K562 (cell line): ENCODE measurements around the gene BDKRB2. TPM values are rescaled to one million over a fixed set of nuclear protein-coding genes. Genes with fewer than 3 reads are reported as not detected.

Source experiments
- ATAC-seq: fragments of 200-7000 bp; cut with Tn5 transposase; 3 replicates; pipeline ENCODE4 v1.9.1; 2020; ENCODE audit warnings: moderate library complexity
- BruUV-seq: library from RNA; stranded (reverse); fragments of 400-500 nt; replicated peaks from 2 replicates; lab custom pipeline; 2021; lab: Mats Ljungman, UMichigan
- CTCF ChIA-PET: fragments of 300-600 bp; formaldehyde crosslinking; extraction: SDS; loops from one replicate; lab custom pipeline; 2021; ENCODE audit warnings: low intra/inter-chr PET ratio; lab: Yijun Ruan, JAX
- POLR2A ChIA-PET: fragments of 300-600, 350-650 bp; sonication (Branson Sonifier 250); formaldehyde crosslinking; extraction: SDS; loops from one replicate; lab custom pipeline; 2021; ENCODE audit warnings: antibody characterized with exemption, inconsistent platforms; lab: Yijun Ruan, JAX
- DNase-seq, 4 experiments: peaks; one replicate each; pipeline versions ENCODE4 v3.0.0 to v3.0.0-alpha.2; 2011 to 2018; ENCODE audit warnings: low spot score in 3 of 4, mixed read lengths in 3 of 4; ENCODE audit errors: extremely low read depth in 1 of 4
- FAIRE-seq: peaks from 2 replicates; lab custom pipeline; 2011; peaks lifted over from hg19 to GRCh38; lab: Jason Lieb, UNC
- H2AFZ ChIP-seq: 2 replicates; pipeline ENCODE4 v1.6.0; 2011; ENCODE audit warnings: low read depth, low read length, control low read depth, inconsistent platforms
- H3K27ac ChIP-seq: fragments of 200-600 bp; 3 replicates; pipeline ENCODE4 v1.8.0; 2011; ENCODE audit warnings: low read depth, mild to moderate bottlenecking, control low read depth, inconsistent platforms, low read length, moderate library complexity, mixed read lengths; ENCODE audit errors: extremely low read depth
- H3K27me3 ChIP-seq, 2 experiments: fragments of 300-600 bp in 1 of 2; 2 replicates in 1 of 2; 3 replicates in 1 of 2; pipeline versions ENCODE4 v1.6.0 to v1.8.0; 2011; ENCODE audit warnings: inconsistent platforms in 2 of 2, low read length in 2 of 2, mild to moderate bottlenecking in 1 of 2, mixed read lengths in 1 of 2, moderate library complexity in 1 of 2; ENCODE audit not compliant: control insufficient read depth in 2 of 2, insufficient read depth in 2 of 2
- H3K36me3 ChIP-seq: fragments of 300-600 bp; 3 replicates; pipeline ENCODE4 v1.8.0; 2011; ENCODE audit warnings: mild to moderate bottlenecking, low read length, inconsistent platforms; ENCODE audit not compliant: control insufficient read depth, insufficient read depth
- H3K4me1 ChIP-seq, 2 experiments: fragments of 200-600 bp in 1 of 2; replicated peaks in 1 of 2; 2 replicates in 1 of 2; 3 replicates in 1 of 2; pipeline versions ENCODE4 v1.5.1 to v1.8.0; 2011; ENCODE audit warnings: inconsistent platforms in 2 of 2, low read length in 2 of 2, mild to moderate bottlenecking in 1 of 2, mixed read lengths in 1 of 2, moderate library complexity in 1 of 2; ENCODE audit not compliant: control insufficient read depth in 2 of 2, insufficient read depth in 2 of 2
- H3K4me2 ChIP-seq: 2 replicates; pipeline ENCODE4 v1.6.1; 2011; ENCODE audit warnings: low read length, control low read depth, inconsistent platforms, mixed read lengths; ENCODE audit not compliant: insufficient read depth
- H3K4me3 ChIP-seq: fragments of 200-600 bp; sonication (generic), shearing (Covaris generic); 2 replicates; pipeline ENCODE4 v1.5.1; 2016; ENCODE audit warnings: control low read depth, inconsistent platforms
- H3K79me2 ChIP-seq: fragments of 200-600 bp; 3 replicates; pipeline ENCODE4 v1.8.0; 2011; ENCODE audit warnings: low read length, inconsistent platforms; ENCODE audit not compliant: control insufficient read depth, insufficient read depth
- H3K9ac ChIP-seq, 2 experiments: 2 replicates each; pipeline versions ENCODE4 v1.6.0 to v1.6.1; 2011; ENCODE audit warnings: low read depth in 2 of 2, low read length in 2 of 2, control low read depth in 1 of 2, inconsistent platforms in 1 of 2, mild to moderate bottlenecking in 1 of 2, mixed read lengths in 1 of 2; ENCODE audit not compliant: insufficient read depth in 1 of 2
- H3K9me1 ChIP-seq: one replicate; pipeline ENCODE4 v1.6.0; 2011; ENCODE audit warnings: inconsistent platforms, mild to moderate bottlenecking, low read length, moderate library complexity; ENCODE audit not compliant: control insufficient read depth, insufficient read depth
- H3K9me3 ChIP-seq: replicated peaks from 2 replicates; pipeline ENCODE4 v1.5.1; 2011; ENCODE audit warnings: low read depth, low read length, inconsistent platforms; ENCODE audit not compliant: control insufficient read depth, insufficient read depth
- H4K20me1 ChIP-seq: replicated peaks from 2 replicates; pipeline ENCODE4 v1.6.1; 2011; ENCODE audit warnings: low read length, inconsistent platforms, mixed read lengths; ENCODE audit not compliant: control insufficient read depth, insufficient read depth
- ARID4B ChIP-seq: sonication (generic); formaldehyde crosslinking; IDR thresholded peaks from 2 replicates; pipeline ENCODE4 v1.8.0; 2022; ENCODE audit warnings: mild to moderate bottlenecking, missing genetic modification reagents
- CREB5 ChIP-seq: fragments of 250-450 bp; sonication (Bioruptor Pico); IDR thresholded peaks from 2 replicates; pipeline ENCODE4 v1.5.0; 2020; ENCODE audit warnings: mild to moderate bottlenecking
- HDAC1 ChIP-seq, 2 experiments: fragments of 450-650 bp; IDR thresholded peaks; 2 replicates each; pipeline ENCODE4 v1.6.1; 2016 to 2017; ENCODE audit warnings: inconsistent platforms in 1 of 2, mild to moderate bottlenecking in 1 of 2, moderate library complexity in 1 of 2
- NEUROD1 ChIP-seq: fragments of 150-350 bp; IDR thresholded peaks from 2 replicates; pipeline ENCODE4 v1.6.1; 2014; ENCODE audit warnings: borderline replicate concordance, low read length, low read depth; ENCODE audit not compliant: partially characterized antibody
- RBM22 ChIP-seq: fragments of 200-400 bp; formaldehyde crosslinking; IDR thresholded peaks from 2 replicates; pipeline ENCODE4 v1.6.1; 2018; ENCODE audit warnings: low read length, low read depth; ENCODE audit not compliant: poor library complexity, severe bottlenecking
- ZNF407 ChIP-seq: fragments of 450-650 bp; IDR thresholded peaks from 2 replicates; pipeline ENCODE4 v1.6.1; 2016; ENCODE audit warnings: low read depth
- ZNF507 ChIP-seq: conservative IDR thresholded peaks from 2 replicates; pipeline ENCODE4 v1.6.1; 2017; ENCODE audit warnings: missing genetic modification characterization, missing compliant biosample characterization
- WGBS: fragments of 100-300 bp; shearing (Covaris generic); methylation state at CpG from one replicate; pipeline ENCODE4 v1.1.6; 2016; ENCODE audit warnings: low coverage, mixed read lengths; ENCODE audit not compliant: insufficient coverage; ENCODE audit errors: missing lambda C conversion rate; 5-methylcytosine and 5-hydroxymethylcytosine counted together
- in situ Hi-C: fragments of 300-500 bp; cut with MboI; formaldehyde crosslinking; loops from 4 replicates; pipeline ENCODE4 v1.15.0; 2018; ENCODE audit warnings: inconsistent platforms, mixed read lengths
- intact Hi-C: fragments of 100-400 bp; cut with micrococcal nuclease; formaldehyde crosslinking; loops from 2 replicates; pipeline ENCODE4 v1.14.2; 2022
- polyA plus RNA-seq, 8 experiments: library from polyadenylated mRNA; depleted of rRNA in 4 of 8; stranded (reverse) in 5 of 8; unstranded in 3 of 8; fragments of >200 nt; fragmentation: Nextera tagmentation in 2 of 8; fragmentation: Illumina TruSeq in 1 of 8; extraction: Ambion mirVana in 2 of 8; extraction: Trizol in 1 of 8; gene quantifications; 2 replicates each; pipeline versions ENCODE4 v1.2.1 to v1.2.3, GENCODE V29; 2011 to 2014; ENCODE audit warnings: inconsistent platforms in 1 of 8, missing spikeins in 1 of 8
- total RNA-seq, 7 experiments: library from RNA; depleted of rRNA in 6 of 7; stranded (reverse); fragments of >200 nt in 6 of 7; fragmentation: Illumina TruSeq in 2 of 7; extraction: Trizol in 2 of 7; gene quantifications; 2 replicates each; pipeline versions ENCODE4 v1.2.1 to v1.2.3, GENCODE V29; 2011 to 2021; ENCODE audit warnings: low replicate concordance in 1 of 7

Gene BDKRB2
- total and polyA plus RNA-seq, 9 of the 15 experiments (the other 6 are each of a cell fraction or from before 2014, with no cell fraction given): 0.02 TPM; not detected in 8

GRCh38 chr14:96168581-96168980 lies 36.1 kb upstream of the BDKRB2 start:
- Histone ChIP-seq H3K9me3 (no peaks in the 10 kb centered on the region), H3K4me2 (no peak overlapping the region), H3K36me3 (no peaks in the 10 kb centered on the region), H2AFZ (no peak overlapping the region), H3K27me3 (peaks cover 0 to 17% of the 10 kb centered on the region in 2 experiments; a peak in 3 of 5 replicates), H4K20me1 (no peaks in the 10 kb centered on the region), H3K79me2 (no peaks in the 10 kb centered on the region), H3K9ac (no peak overlapping the region), H3K27ac (no peak overlapping the region), H3K9me1 (no peaks in the 10 kb centered on the region), H3K4me1 (no peaks in the 10 kb centered on the region), H3K4me3 (no peak overlapping the region)
- FAIRE-seq (no peak), ATAC-seq (no peak), DNase-seq (no peak)
- ChIA-PET CTCF (interaction anchor here (0.7 kb wide), 1 partner anchor 339 kb away, joined by 4 read pairs; no protein-coding TSS in a partner anchor), POLR2A (no interaction called here)
- intact Hi-C loops: no loop called here
- in situ Hi-C loops: no loop called here
- no TSS peak for BruUV-seq
- WGBS: 0% methylated on average over 2 of the region's 4 CpGs
- TF ChIP-seq ZNF407 (no peak), ZNF507 (tag) (no peak), CREB5 (no peak), NEUROD1 (no peak), ARID4B (CRISPR knock-in tag) (no peak), RBM22 (no peak), HDAC1 (IDR thresholded peaks at IDR 0.05) (no peak)
